ENCODE measurements around the gene TP53INP2. TPM values are rescaled to one million over a fixed set of nuclear protein-coding genes. Genes with fewer than 3 reads are reported as not detected.

Gene TP53INP2
- total and polyA plus RNA-seq, 2 donors (not counting 1 experiment from before 2014, with no cell fraction given): 7.7 to 14.7 TPM

DNA sequence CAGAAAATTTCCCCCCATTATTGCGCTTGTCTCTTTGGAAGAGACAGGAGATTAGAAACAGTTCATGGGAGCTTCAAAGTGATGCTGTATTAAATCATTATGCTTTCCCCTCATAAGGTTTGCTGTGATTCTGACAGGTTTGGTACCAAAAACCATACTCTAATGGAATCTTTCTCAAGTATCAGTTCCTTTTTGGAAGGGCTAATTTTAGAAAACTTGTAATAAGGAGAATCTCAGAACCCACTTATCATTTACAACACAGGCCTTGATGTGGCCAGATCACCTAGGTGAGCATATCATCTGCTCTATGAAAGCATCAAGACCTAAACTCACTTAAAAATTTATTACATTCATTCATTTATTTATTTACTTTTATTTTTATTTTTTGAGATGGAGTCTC, 51.2 kb downstream of the TP53INP2 start:
- Histone ChIP-seq H3K9me3 (ENCODE audit: control extremely low read depth in 1 of 3, control insufficient read depth in 2 of 3, insufficient read depth in 1 of 3, low read length in 2 of 3) (no peaks in the 10 kb centered on the region), H3K36me3 (replicated peaks in 1 of 2; ENCODE audit: control extremely low read depth in 1 of 2, control insufficient read depth in 1 of 2, extremely low read depth in 1 of 2, insufficient read depth in 2 of 2, low read length in 1 of 2) (peaks cover 23 to 44% of the 10 kb centered on the region in 2 experiments), H3K4me3 (ENCODE audit: control extremely low read depth in 1 of 5, extremely low read depth in 1 of 5, insufficient read depth in 1 of 5, low read depth in 2 of 5, low read length in 4 of 5) (no peak overlapping the region), H3K9ac (ENCODE audit: low read length) (no peak overlapping the region), H3K27me3 (replicated peaks in 1 of 4; ENCODE audit: control extremely low read depth in 1 of 4, control insufficient read depth in 3 of 4, insufficient read depth in 4 of 4, low read length in 3 of 4) (no peaks in the 10 kb centered on the region), H2AFZ (ENCODE audit: insufficient read depth, low read depth, low read length, poor library complexity, severe bottlenecking) (no peak overlapping the region), H3K79me2 (ENCODE audit: control insufficient read depth, insufficient read depth, low read length) (no peaks in the 10 kb centered on the region), H3K4me2 (replicated peaks; ENCODE audit: low read depth, low read length, poor library complexity, severe bottlenecking) (no peak overlapping the region), H4K20me1 (ENCODE audit: control insufficient read depth, insufficient read depth, low read length, poor library complexity, severe bottlenecking) (no peaks in the 10 kb centered on the region), H3K27ac (ENCODE audit: low read length in 2 of 2) (no peak overlapping the region), H3K4me1 (ENCODE audit: control insufficient read depth in 2 of 2, insufficient read depth in 2 of 2, low read length in 2 of 2) (no peaks in the 10 kb centered on the region)
- Mint-ChIP-seq H3K9me3 (ENCODE audit: insufficient read depth) (no peaks in the 10 kb centered on the region), H3K27me3 (no peaks in the 10 kb centered on the region), H3K4me3 (no peak overlapping the region), H3K4me1 (no peaks in the 10 kb centered on the region), H3K27ac (no peak overlapping the region)
- ATAC-seq (ENCODE audit: low read depth) (no peak), DNase-seq (no peak)
- intact Hi-C loops (cut with micrococcal nuclease): no loop called here
- TF ChIP-seq, protein P1, sequence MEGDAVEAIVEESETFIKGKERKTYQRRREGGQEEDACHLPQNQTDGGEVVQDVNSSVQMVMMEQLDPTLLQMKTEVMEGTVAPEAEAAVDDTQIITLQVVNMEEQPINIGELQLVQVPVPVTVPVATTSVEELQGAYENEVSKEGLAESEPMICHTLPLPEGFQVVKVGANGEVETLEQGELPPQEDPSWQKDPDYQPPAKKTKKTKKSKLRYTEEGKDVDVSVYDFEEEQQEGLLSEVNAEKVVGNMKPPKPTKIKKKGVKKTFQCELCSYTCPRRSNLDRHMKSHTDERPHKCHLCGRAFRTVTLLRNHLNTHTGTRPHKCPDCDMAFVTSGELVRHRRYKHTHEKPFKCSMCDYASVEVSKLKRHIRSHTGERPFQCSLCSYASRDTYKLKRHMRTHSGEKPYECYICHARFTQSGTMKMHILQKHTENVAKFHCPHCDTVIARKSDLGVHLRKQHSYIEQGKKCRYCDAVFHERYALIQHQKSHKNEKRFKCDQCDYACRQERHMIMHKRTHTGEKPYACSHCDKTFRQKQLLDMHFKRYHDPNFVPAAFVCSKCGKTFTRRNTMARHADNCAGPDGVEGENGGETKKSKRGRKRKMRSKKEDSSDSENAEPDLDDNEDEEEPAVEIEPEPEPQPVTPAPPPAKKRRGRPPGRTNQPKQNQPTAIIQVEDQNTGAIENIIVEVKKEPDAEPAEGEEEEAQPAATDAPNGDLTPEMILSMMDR (IDR thresholded peaks at IDR 0.05): no peak
- no peak for TF ChIP-seq EZH2 (IDR thresholded peaks at IDR 0.05; ENCODE audit: borderline replicate concordance, insufficient read depth, low read depth, low read length, poor library complexity, severe bottlenecking)
- CTCF ChIA-PET: interaction anchor here (1.1 to 1.5 kb wide), 4 partner anchors 13 to 443 kb away, joined by 4 to 7 read pairs (median 6); no protein-coding TSS in a partner anchor
- WGBS (ENCODE audit: insufficient coverage): no CpG with 5 or more reads among the region's 1 CpG
- POLR2A ChIA-PET: no interaction called here

DNA sequence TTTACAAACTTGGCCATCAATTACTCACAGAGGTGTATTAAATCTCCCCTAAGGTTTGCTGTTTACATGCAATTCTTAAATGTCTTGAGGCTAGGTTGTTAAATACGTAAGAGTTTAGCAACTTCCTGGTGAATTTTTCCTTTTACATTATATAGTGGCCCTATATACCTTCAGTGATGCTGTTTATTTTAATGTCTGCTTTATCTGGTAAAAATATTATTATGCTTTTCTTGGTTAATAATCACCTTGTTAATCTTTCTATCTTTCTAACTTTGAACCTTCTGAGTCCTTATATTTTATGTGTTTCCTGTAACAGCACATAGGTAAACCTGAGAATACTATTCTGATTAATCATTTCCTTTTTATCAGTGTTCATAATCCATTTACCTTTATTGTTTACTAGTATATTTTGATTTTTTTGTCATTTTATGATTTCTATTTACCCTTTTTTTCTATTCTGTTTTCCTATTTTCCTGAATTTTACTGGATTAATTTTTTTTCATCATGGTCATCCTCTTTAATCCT, 57.9 kb downstream of the TP53INP2 start:
- Histone ChIP-seq H3K79me2 (ENCODE audit: control insufficient read depth, insufficient read depth, low read length) (no peaks in the 10 kb centered on the region), H3K9ac (ENCODE audit: low read length) (no peak overlapping the region), H2AFZ (ENCODE audit: insufficient read depth, low read depth, low read length, poor library complexity, severe bottlenecking) (no peak overlapping the region), H3K4me1 (ENCODE audit: control insufficient read depth in 2 of 2, insufficient read depth in 2 of 2, low read length in 2 of 2) (no peaks in the 10 kb centered on the region), H3K27me3 (replicated peaks in 1 of 4; ENCODE audit: control extremely low read depth in 1 of 4, control insufficient read depth in 3 of 4, insufficient read depth in 4 of 4, low read length in 3 of 4) (no peaks in the 10 kb centered on the region), H3K27ac (ENCODE audit: low read length in 2 of 2) (no peak overlapping the region), H3K9me3 (ENCODE audit: control extremely low read depth in 1 of 3, control insufficient read depth in 2 of 3, insufficient read depth in 1 of 3, low read length in 2 of 3) (no peaks in the 10 kb centered on the region), H3K4me2 (replicated peaks; ENCODE audit: low read depth, low read length, poor library complexity, severe bottlenecking) (no peak overlapping the region), H4K20me1 (ENCODE audit: control insufficient read depth, insufficient read depth, low read length, poor library complexity, severe bottlenecking) (no peaks in the 10 kb centered on the region), H3K4me3 (ENCODE audit: control extremely low read depth in 1 of 5, extremely low read depth in 1 of 5, insufficient read depth in 1 of 5, low read depth in 2 of 5, low read length in 4 of 5) (no peak overlapping the region), H3K36me3 (replicated peaks in 1 of 2; ENCODE audit: control extremely low read depth in 1 of 2, control insufficient read depth in 1 of 2, extremely low read depth in 1 of 2, insufficient read depth in 2 of 2, low read length in 1 of 2) (peaks cover 15 to 59% of the 10 kb centered on the region in 2 experiments)
- ATAC-seq (ENCODE audit: low read depth): no peak
- Mint-ChIP-seq H3K4me3 (no peak overlapping the region), H3K4me1 (no peaks in the 10 kb centered on the region), H3K27me3 (no peaks in the 10 kb centered on the region), H3K9me3 (ENCODE audit: insufficient read depth) (no peaks in the 10 kb centered on the region), H3K27ac (no peak overlapping the region)
- POLR2A ChIA-PET: no interaction called here
- no peak for TF ChIP-seq EZH2 (IDR thresholded peaks at IDR 0.05; ENCODE audit: borderline replicate concordance, insufficient read depth, low read depth, low read length, poor library complexity, severe bottlenecking)
- TF ChIP-seq, protein P1 (IDR thresholded peaks at IDR 0.05): no peak
- intact Hi-C loops (cut with micrococcal nuclease): no loop called here
- CTCF ChIA-PET: interaction anchor here (1.6 kb wide), 1 partner anchor 449 kb away, joined by 8 read pairs; no protein-coding TSS in a partner anchor
- no CpG with 5 or more reads among the region's 1 CpG for WGBS (ENCODE audit: insufficient coverage)
- no peak for DNase-seq
